Hepatocyte (in vitro differentiated cells): Measurements from ENCODE around the gene TMEM200B. TPM values are rescaled to one million over a fixed set of nuclear protein-coding genes. Genes with fewer than 3 reads are reported as not detected.
A peak's percentile ranks its signal among the peaks of the same experiment; 100 is the strongest.

Experiments
- DNase-seq: peaks from one replicate; pipeline ENCODE4 v3.0.0-alpha.2; 2016; ENCODE audit warnings: low spot score
- H2AFZ ChIP-seq: fragments of 200-600 bp; sonication (generic); 2 replicates; pipeline ENCODE4 v1.6.0; 2016; ENCODE audit warnings: antibody characterized with exemption, mild to moderate bottlenecking
- H3K27ac ChIP-seq: fragments of 200-600 bp; sonication (generic); 2 replicates; pipeline ENCODE4 v1.5.1; 2016; ENCODE audit warnings: mild to moderate bottlenecking
- H3K27me3 ChIP-seq: fragments of 200-600 bp; sonication (generic); 2 replicates; pipeline ENCODE4 v1.6.1; 2016
- H3K36me3 ChIP-seq: fragments of 200-600 bp; sonication (generic); replicated peaks from 2 replicates; pipeline ENCODE4 v1.5.1; 2016; ENCODE audit warnings: low read depth; ENCODE audit not compliant: insufficient read depth
- H3K4me1 ChIP-seq: fragments of 200-600 bp; sonication (generic); 2 replicates; pipeline ENCODE4 v1.5.1; 2016; ENCODE audit warnings: mild to moderate bottlenecking, moderate library complexity; ENCODE audit not compliant: insufficient read depth
- H3K4me2 ChIP-seq: fragments of 200-600 bp; sonication (generic); 2 replicates; pipeline ENCODE4 v1.6.0; 2016
- H3K4me3 ChIP-seq: fragments of 200-600 bp; sonication (generic); 2 replicates; pipeline ENCODE4 v1.5.1; 2016; ENCODE audit warnings: mild to moderate bottlenecking
- H3K79me2 ChIP-seq: fragments of 200-600 bp; sonication (generic); 2 replicates; pipeline ENCODE4 v1.6.0; 2017; ENCODE audit warnings: mild to moderate bottlenecking
- H3K9me2 ChIP-seq: fragments of 200-600 bp; sonication (generic); replicated peaks from 2 replicates; pipeline ENCODE4 v1.6.0; 2017; ENCODE audit warnings: mild to moderate bottlenecking; ENCODE audit not compliant: insufficient read depth
- H3K9me3 ChIP-seq: fragments of 200-600 bp; sonication (generic); 2 replicates; pipeline ENCODE4 v1.5.1; 2016; ENCODE audit warnings: low read depth, mild to moderate bottlenecking
- H4K20me1 ChIP-seq: fragments of 200-600 bp; sonication (generic); 2 replicates; pipeline ENCODE4 v1.6.0; 2016; ENCODE audit warnings: mild to moderate bottlenecking; ENCODE audit not compliant: insufficient read depth, poor library complexity, severe bottlenecking
- CTCF ChIP-seq: fragments of 200-600 bp; sonication (generic); IDR thresholded peaks from 2 replicates; pipeline ENCODE4 v1.5.1; 2016; ENCODE audit warnings: antibody characterized with exemption, mild to moderate bottlenecking; ENCODE audit not compliant: poor library complexity
- EZH2 ChIP-seq: fragments of 200-600 bp; sonication (generic); IDR thresholded peaks from 2 replicates; pipeline ENCODE4 v1.6.1; 2016; ENCODE audit warnings: antibody characterized with exemption, mild to moderate bottlenecking, borderline replicate concordance
- EZH2phosphoT487 ChIP-seq: fragments of 200-600 bp; sonication (generic); IDR thresholded peaks from one replicate; pipeline ENCODE4 v1.6.1; 2018; ENCODE audit warnings: antibody characterized with exemption, mild to moderate bottlenecking, low read depth, moderate library complexity; ENCODE audit not compliant: unreplicated experiment, severe bottlenecking
- WGBS: methylation state at CpG from one replicate; pipeline ENCODE4 v1.1.6; 2016; ENCODE audit warnings: low lambda C conversion rate; ENCODE audit errors: missing lambda C conversion rate; 5-methylcytosine and 5-hydroxymethylcytosine counted together
- polyA plus RNA-seq: library from polyadenylated mRNA; unstranded; fragments of >200 nt; fragmentation: Nextera tagmentation; extraction: Ambion mirVana; gene quantifications from 2 replicates; pipeline ENCODE4 v1.2.1, GENCODE V29; 2016
- total RNA-seq: library from RNA; depleted of rRNA; stranded (reverse); fragments of >200 nt; gene quantifications from 2 replicates; pipeline ENCODE4 v1.2.3, GENCODE V29; 2014

The TMEM200B gene
- total and polyA plus RNA-seq, 2 experiments from 2014 or later: 10.7 to 11.0 TPM

GRCh38 chr1:29121936-29122681 lies 1.6 kb downstream of the TMEM200B start:
- Histone ChIP-seq H3K4me1 (peaks cover 20% of the 10 kb centered on the region), H3K9me2 (no peaks in the 10 kb centered on the region), H4K20me1 (peaks cover 4% of the 10 kb centered on the region), H3K79me2 (peaks cover 14% of the 10 kb centered on the region), H3K4me2 (peak overlapping the region; percentile 95), H3K4me3 (peak overlapping the region; percentile 66), H3K27me3 (peaks cover 13% of the 10 kb centered on the region), H3K36me3 (no peaks in the 10 kb centered on the region), H3K27ac (peak overlapping the region; percentile 98), H3K9me3 (no peaks in the 10 kb centered on the region), H2AFZ (peak overlapping the region; percentile 82)
- TF ChIP-seq CTCF (peak; percentile 6), EZH2 (peak; percentile 70), EZH2phosphoT487 (peak; percentile 60)
- DNase-seq: peak; percentile 66
- WGBS: 4% methylated on average over 43 of the region's 81 CpGs

GRCh38 chr1:29121516-29121935 lies 2.2 kb downstream of the TMEM200B start:
- DNase-seq: peak; percentile 56
- H3K36me3 ChIP-seq: no peaks in the 10 kb centered on the region
- H3K9me3 ChIP-seq: no peaks in the 10 kb centered on the region
- WGBS: 4% methylated on average over 46 of the region's 59 CpGs
- peaks cover 14% of the 10 kb centered on the region for H3K79me2 ChIP-seq
- peak overlapping the region; percentile 60 for H2AFZ ChIP-seq
- H4K20me1 ChIP-seq: peaks cover 4% of the 10 kb centered on the region
- peak overlapping the region; percentile 66 for H3K4me3 ChIP-seq
- H3K4me2 ChIP-seq: peak overlapping the region; percentile 95
- TF ChIP-seq CTCF: no peak
- peak overlapping the region; percentile 98 for H3K27ac ChIP-seq
- H3K27me3 ChIP-seq: peaks cover 13% of the 10 kb centered on the region
- H3K4me1 ChIP-seq: peaks cover 20% of the 10 kb centered on the region
- no peaks in the 10 kb centered on the region for H3K9me2 ChIP-seq

GRCh38 chr1:29120947-29121485 lies 2.7 kb downstream of the TMEM200B start:
- Histone ChIP-seq H3K27ac (no peak overlapping the region), H3K79me2 (peaks cover 14% of the 10 kb centered on the region), H3K4me2 (peak overlapping the region; percentile 95), H2AFZ (no peak overlapping the region), H4K20me1 (peaks cover 4% of the 10 kb centered on the region), H3K9me2 (no peaks in the 10 kb centered on the region), H3K9me3 (no peaks in the 10 kb centered on the region), H3K36me3 (no peaks in the 10 kb centered on the region), H3K4me1 (peaks cover 20% of the 10 kb centered on the region), H3K27me3 (peaks cover 13% of the 10 kb centered on the region), H3K4me3 (peak overlapping the region; percentile 66)
- TF ChIP-seq EZH2phosphoT487 (no peak), EZH2 (no peak), CTCF (peak; percentile 60)
- DNase-seq: peak; percentile 78
- WGBS: 46% methylated on average over 36 of the region's 42 CpGs
